ENCODE data around the gene NDUFB7. TPM values are rescaled to one million over a fixed set of nuclear protein-coding genes. Genes with fewer than 3 reads are reported as not detected.
"Not testable (repeated sequence)": the region's sequence is repeated elsewhere in the genome, so short reads cannot be mapped to it uniquely, and the experiment has no call there.

NDUFB7 gene
- total RNA-seq, 1 donor from 2014 or later = 120 TPM

DNA sequence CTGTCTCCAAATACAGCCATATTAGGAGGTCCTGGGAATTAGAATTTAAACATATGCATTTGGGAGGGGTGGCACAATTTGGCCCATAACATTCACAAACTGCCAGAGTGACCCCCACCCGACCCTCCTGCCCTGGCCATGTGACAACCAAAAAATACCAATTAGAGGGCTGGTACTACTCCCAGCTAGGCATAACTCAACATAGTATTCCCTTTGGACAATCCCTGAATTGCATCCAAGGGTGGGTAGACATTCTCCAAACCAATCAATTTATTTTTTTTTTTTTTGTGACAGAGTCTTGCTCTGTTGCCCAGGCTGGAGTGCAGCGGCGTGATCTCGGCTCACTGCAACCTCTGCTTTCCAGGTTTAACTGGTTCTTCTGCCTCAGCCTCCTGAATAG is 40.8 kb upstream of the NDUFB7 start:
- Mint-ChIP-seq H3K9me3 (ENCODE audit: low read depth) (peaks cover 30% of the 10 kb centered on the region), H3K27me3 (no peaks in the 10 kb centered on the region), H3K27ac (no peak overlapping the region), H3K4me3 (ENCODE audit: low read depth) (no peak overlapping the region), H3K36me3 (ENCODE audit: insufficient read depth) (peaks cover 6% of the 10 kb centered on the region), H3K4me1 (ENCODE audit: low read depth) (no peaks in the 10 kb centered on the region)
- DNase-seq (ENCODE audit: low spot score, unreplicated experiment) = no peak
- TF ChIP-seq, protein P1, sequence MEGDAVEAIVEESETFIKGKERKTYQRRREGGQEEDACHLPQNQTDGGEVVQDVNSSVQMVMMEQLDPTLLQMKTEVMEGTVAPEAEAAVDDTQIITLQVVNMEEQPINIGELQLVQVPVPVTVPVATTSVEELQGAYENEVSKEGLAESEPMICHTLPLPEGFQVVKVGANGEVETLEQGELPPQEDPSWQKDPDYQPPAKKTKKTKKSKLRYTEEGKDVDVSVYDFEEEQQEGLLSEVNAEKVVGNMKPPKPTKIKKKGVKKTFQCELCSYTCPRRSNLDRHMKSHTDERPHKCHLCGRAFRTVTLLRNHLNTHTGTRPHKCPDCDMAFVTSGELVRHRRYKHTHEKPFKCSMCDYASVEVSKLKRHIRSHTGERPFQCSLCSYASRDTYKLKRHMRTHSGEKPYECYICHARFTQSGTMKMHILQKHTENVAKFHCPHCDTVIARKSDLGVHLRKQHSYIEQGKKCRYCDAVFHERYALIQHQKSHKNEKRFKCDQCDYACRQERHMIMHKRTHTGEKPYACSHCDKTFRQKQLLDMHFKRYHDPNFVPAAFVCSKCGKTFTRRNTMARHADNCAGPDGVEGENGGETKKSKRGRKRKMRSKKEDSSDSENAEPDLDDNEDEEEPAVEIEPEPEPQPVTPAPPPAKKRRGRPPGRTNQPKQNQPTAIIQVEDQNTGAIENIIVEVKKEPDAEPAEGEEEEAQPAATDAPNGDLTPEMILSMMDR (IDR thresholded peaks at IDR 0.05; ENCODE audit: unreplicated experiment) = no peak

- H3K36me3 Mint-ChIP-seq (ENCODE audit: insufficient read depth); H3K27ac Mint-ChIP-seq; H3K4me3 Mint-ChIP-seq (ENCODE audit: low read depth): not testable (repeated sequence)
Measured at GRCh38 chr19:14612242-14612641, 40.4 kb upstream of the NDUFB7 start.

DNA sequence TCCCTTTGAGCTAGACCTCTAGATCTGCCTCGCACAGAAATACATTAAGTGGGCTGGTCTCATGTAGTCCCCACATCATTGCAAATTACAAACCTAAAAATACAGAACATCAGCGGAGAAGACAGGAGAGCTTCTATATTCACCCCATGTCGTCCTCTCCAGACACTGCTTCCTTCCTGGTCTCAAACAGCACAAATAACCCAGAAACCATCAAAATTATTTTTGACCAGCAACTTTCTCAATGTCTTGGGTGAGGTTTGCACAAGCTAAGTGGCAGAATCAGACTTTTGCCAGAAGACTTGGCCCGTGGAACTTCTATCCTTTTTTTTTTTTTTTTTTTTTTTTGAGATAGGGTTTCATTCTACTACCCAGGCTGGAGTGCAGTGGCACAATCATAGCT is 39.2 kb upstream of the NDUFB7 start:
- TF ChIP-seq, protein P1 (IDR thresholded peaks at IDR 0.05; ENCODE audit: unreplicated experiment) = no peak
- DNase-seq (ENCODE audit: low spot score, unreplicated experiment) = no peak
- peaks cover 5% of the 10 kb centered on the region for H3K36me3 Mint-ChIP-seq (ENCODE audit: insufficient read depth)
- H3K27ac Mint-ChIP-seq = no peak overlapping the region
- H3K4me3 Mint-ChIP-seq (ENCODE audit: low read depth) = no peak overlapping the region
- H3K9me3 Mint-ChIP-seq (ENCODE audit: low read depth) = peaks cover 25% of the 10 kb centered on the region
- no peaks in the 10 kb centered on the region for H3K4me1 Mint-ChIP-seq (ENCODE audit: low read depth)
- no peaks in the 10 kb centered on the region for H3K27me3 Mint-ChIP-seq

More at GRCh38 chr19:14612242-14612641, 40.4 kb upstream of the NDUFB7 start:
- not testable (repeated sequence) for H3K4me1 Mint-ChIP-seq (ENCODE audit: low read depth); H3K27me3 Mint-ChIP-seq; DNase-seq (ENCODE audit: low spot score, unreplicated experiment)
- peaks cover 28% of the 10 kb centered on the region for H3K9me3 Mint-ChIP-seq (ENCODE audit: low read depth)

DNA sequence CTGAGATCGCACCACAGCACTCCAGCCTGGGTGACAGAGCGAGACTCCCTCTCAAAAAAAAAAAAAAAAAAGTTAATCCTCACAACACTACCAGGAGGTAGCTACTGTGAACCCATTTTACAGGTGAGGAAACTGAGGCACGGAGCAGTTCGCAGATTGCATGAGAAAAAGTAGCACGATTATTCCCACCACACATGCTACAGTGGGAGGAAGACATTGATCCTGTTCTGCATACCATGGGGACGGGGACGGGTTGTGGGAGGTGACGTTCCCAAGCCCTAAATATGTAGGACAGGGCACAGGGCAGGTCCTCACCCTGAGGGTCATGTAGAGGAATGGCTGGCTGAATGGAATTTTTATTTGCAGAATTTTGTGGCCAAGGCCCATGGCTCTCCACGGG is 34.8 kb upstream of the NDUFB7 start:
- H3K27ac Mint-ChIP-seq = no peak overlapping the region
- peaks cover 36% of the 10 kb centered on the region for H3K9me3 Mint-ChIP-seq (ENCODE audit: low read depth)
- H3K27me3 Mint-ChIP-seq = no peaks in the 10 kb centered on the region
- DNase-seq (ENCODE audit: low spot score, unreplicated experiment) = no peak
- no peak overlapping the region for H3K4me3 Mint-ChIP-seq (ENCODE audit: low read depth)
- TF ChIP-seq, protein P1 (IDR thresholded peaks at IDR 0.05; ENCODE audit: unreplicated experiment) = no peak
- H3K4me1 Mint-ChIP-seq (ENCODE audit: low read depth) = no peaks in the 10 kb centered on the region
- peaks cover 5% of the 10 kb centered on the region for H3K36me3 Mint-ChIP-seq (ENCODE audit: insufficient read depth)

GRCh38 chr19:14603990-14604387 is 32.1 kb upstream of the NDUFB7 start:
- H3K4me3 Mint-ChIP-seq (ENCODE audit: low read depth) = no peak overlapping the region
- TF ChIP-seq, protein P1 (IDR thresholded peaks at IDR 0.05; ENCODE audit: unreplicated experiment) = no peak
- peaks cover 34% of the 10 kb centered on the region for H3K9me3 Mint-ChIP-seq (ENCODE audit: low read depth)
- no peaks in the 10 kb centered on the region for H3K27me3 Mint-ChIP-seq
- DNase-seq (ENCODE audit: low spot score, unreplicated experiment) = no peak
- H3K4me1 Mint-ChIP-seq (ENCODE audit: low read depth) = no peaks in the 10 kb centered on the region
- no peak overlapping the region for H3K27ac Mint-ChIP-seq
- peaks cover 2% of the 10 kb centered on the region for H3K36me3 Mint-ChIP-seq (ENCODE audit: insufficient read depth)

GRCh38 chr19:14599548-14600147 is 27.8 kb upstream of the NDUFB7 start:
- Mint-ChIP-seq H3K27ac (no peak overlapping the region), H3K9me3 (ENCODE audit: low read depth) (peaks cover 36% of the 10 kb centered on the region)
- TF ChIP-seq, protein P1 (IDR thresholded peaks at IDR 0.05; ENCODE audit: unreplicated experiment) = no peak

More at GRCh38 chr19:14599548-14600147, 27.8 kb upstream of the NDUFB7 start:
- Mint-ChIP-seq H3K4me1 (ENCODE audit: low read depth) (no peaks in the 10 kb centered on the region), H3K4me3 (ENCODE audit: low read depth) (no peak overlapping the region), H3K27me3 (no peaks in the 10 kb centered on the region), H3K36me3 (ENCODE audit: insufficient read depth) (peaks cover 5% of the 10 kb centered on the region)
- DNase-seq (ENCODE audit: low spot score, unreplicated experiment) = no peak
